ENCODE data around the gene HNF1B. TPM values are rescaled to one million over a fixed set of nuclear protein-coding genes. Genes with fewer than 3 reads are reported as not detected.
"Not testable (repeated sequence)": the region's sequence is repeated elsewhere in the genome, so short reads cannot be mapped to it uniquely, and the experiment has no call there.

Gene HNF1B
- total RNA-seq, 2 donors from 2014 or later = 2.7 to 7.0 TPM

GRCh38 chr17:37691807-37692206, 53.1 kb downstream of the HNF1B start:
- whole genome bisulfite sequencing = 45% methylated on average over 6 of the region's 6 CpGs
- Histone ChIP-seq H3K9me3 (no peaks in the 10 kb centered on the region), H3K4me1 (replicated peaks) (no peaks in the 10 kb centered on the region), H3K27ac (no peak overlapping the region), H3K27me3 (replicated peaks; ENCODE audit: insufficient read depth) (no peaks in the 10 kb centered on the region), H3K36me3 (no peaks in the 10 kb centered on the region), H3K4me3 (no peak overlapping the region)
- TF ChIP-seq, protein P1, sequence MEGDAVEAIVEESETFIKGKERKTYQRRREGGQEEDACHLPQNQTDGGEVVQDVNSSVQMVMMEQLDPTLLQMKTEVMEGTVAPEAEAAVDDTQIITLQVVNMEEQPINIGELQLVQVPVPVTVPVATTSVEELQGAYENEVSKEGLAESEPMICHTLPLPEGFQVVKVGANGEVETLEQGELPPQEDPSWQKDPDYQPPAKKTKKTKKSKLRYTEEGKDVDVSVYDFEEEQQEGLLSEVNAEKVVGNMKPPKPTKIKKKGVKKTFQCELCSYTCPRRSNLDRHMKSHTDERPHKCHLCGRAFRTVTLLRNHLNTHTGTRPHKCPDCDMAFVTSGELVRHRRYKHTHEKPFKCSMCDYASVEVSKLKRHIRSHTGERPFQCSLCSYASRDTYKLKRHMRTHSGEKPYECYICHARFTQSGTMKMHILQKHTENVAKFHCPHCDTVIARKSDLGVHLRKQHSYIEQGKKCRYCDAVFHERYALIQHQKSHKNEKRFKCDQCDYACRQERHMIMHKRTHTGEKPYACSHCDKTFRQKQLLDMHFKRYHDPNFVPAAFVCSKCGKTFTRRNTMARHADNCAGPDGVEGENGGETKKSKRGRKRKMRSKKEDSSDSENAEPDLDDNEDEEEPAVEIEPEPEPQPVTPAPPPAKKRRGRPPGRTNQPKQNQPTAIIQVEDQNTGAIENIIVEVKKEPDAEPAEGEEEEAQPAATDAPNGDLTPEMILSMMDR (IDR thresholded peaks at IDR 0.05) = no peak
- TF ChIP-seq POLR2A (IDR thresholded peaks at IDR 0.05) = no peak
- TF ChIP-seq POLR2AphosphoS5 (IDR thresholded peaks at IDR 0.05) = no peak
- intact Hi-C loops (cut with DNase I) = no loop called here
- DNase-seq (ENCODE audit: low spot score) = no peak

DNA sequence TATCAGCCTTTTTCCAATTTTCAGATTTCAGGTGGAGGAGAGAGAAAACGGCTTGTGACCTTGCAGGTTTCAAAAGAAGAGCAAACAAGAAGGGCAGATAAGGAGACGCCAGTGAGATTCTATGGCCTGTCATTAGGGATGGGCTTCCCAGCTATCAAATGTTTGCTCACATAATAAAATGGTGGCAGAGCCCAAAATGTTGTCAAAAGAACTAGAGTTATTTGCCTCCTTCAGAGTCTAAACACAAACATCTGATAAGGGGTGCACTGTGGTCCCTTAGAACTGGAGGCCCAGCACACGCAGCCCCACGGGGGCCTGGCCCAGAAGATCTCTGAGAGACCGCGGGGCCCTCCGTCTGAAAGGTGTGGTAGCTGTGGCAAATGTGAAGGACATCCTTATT, 55.5 kb downstream of the HNF1B start:
- intact Hi-C loops (cut with DNase I) = no loop called here
- no peak overlapping the region for H3K4me3 ChIP-seq
- H3K27me3 ChIP-seq (replicated peaks; ENCODE audit: insufficient read depth) = no peaks in the 10 kb centered on the region
- DNase-seq (ENCODE audit: low spot score) = no peak
- no peak overlapping the region for H3K27ac ChIP-seq
- no peaks in the 10 kb centered on the region for H3K36me3 ChIP-seq
- H3K9me3 ChIP-seq = no peaks in the 10 kb centered on the region
- H3K4me1 ChIP-seq (replicated peaks) = no peaks in the 10 kb centered on the region
- WGBS = 81% methylated on average over 7 of the region's 7 CpGs
- TF ChIP-seq, protein P1 (IDR thresholded peaks at IDR 0.05) = no peak
- TF ChIP-seq POLR2AphosphoS5 (IDR thresholded peaks at IDR 0.05) (no peak), POLR2A (IDR thresholded peaks at IDR 0.05) (no peak)

DNA sequence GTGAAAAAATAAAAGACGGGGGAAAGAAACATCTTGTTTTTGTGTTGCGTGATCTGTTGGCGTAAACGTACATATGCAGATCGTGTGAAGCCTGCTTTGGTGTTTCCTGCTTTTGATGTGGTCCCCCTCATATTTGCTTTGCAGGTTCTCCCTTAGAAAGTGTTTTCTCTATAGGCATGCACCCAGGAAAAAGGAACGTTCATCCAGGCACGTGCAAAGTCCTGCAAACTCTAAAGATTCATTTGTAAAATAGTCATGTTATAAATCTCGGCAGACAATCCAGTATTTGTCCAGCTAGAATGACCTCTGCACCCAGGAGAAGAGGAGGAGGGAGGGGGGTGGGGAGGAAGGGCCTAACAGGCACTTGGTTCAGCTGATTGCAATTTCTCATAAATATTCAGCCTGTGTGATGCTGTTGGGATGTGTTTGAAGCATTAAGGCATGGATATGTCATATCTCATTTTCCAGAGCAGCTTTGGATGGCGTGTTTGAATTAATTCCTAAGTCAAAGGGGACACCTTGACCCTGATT, 61.3 kb downstream of the HNF1B start:
- Histone ChIP-seq H3K9me3 (no peaks in the 10 kb centered on the region), H3K4me3 (no peak overlapping the region), H3K4me1 (replicated peaks) (no peaks in the 10 kb centered on the region), H3K27ac (no peak overlapping the region), H3K36me3 (no peaks in the 10 kb centered on the region), H3K27me3 (replicated peaks; ENCODE audit: insufficient read depth) (no peaks in the 10 kb centered on the region)
- 55% methylated on average over 9 of the region's 9 CpGs for WGBS
- intact Hi-C loops (cut with DNase I) = no loop called here
- no peak for TF ChIP-seq POLR2A (IDR thresholded peaks at IDR 0.05)
- no peak for TF ChIP-seq POLR2AphosphoS5 (IDR thresholded peaks at IDR 0.05)
- TF ChIP-seq, protein P1 (IDR thresholded peaks at IDR 0.05) = no peak
- DNase-seq (ENCODE audit: low spot score) = no peak

- DNase-seq (ENCODE audit: low spot score) = no peak
- Histone ChIP-seq H3K9me3 (no peaks in the 10 kb centered on the region), H3K27ac (no peak overlapping the region), H3K4me1 (replicated peaks) (no peaks in the 10 kb centered on the region), H3K36me3 (no peaks in the 10 kb centered on the region), H3K4me3 (no peak overlapping the region), H3K27me3 (replicated peaks; ENCODE audit: insufficient read depth) (no peaks in the 10 kb centered on the region)
- TF ChIP-seq, protein P1 (IDR thresholded peaks at IDR 0.05) = no peak
- no peak for TF ChIP-seq POLR2A (IDR thresholded peaks at IDR 0.05)
- no peak for TF ChIP-seq POLR2AphosphoS5 (IDR thresholded peaks at IDR 0.05)
- intact Hi-C loops (cut with DNase I) = no loop called here
- 98% methylated on average over 3 of the region's 3 CpGs for WGBS
These were observed 62.9 kb downstream of the HNF1B start for GRCh38 chr17:37682007-37682406.

DNA sequence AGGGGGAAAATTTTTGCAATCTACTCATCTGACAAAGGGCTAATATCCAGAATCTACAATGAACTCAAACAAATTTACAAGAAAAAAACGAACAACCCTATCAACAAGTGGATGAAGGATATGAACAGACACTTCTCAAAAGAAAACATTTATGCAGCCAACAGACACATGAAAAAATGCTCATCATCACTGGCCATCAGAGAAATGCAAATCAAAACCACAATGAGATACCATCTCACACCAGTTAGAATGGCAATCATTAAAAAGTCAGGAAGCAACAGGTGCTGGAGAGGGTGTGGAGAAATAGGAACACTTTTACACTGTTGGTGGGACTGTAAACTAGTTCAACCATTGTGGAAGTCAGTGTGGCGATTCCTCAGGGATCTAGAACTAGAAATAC, 64.9 kb downstream of the HNF1B start:
- H3K36me3 ChIP-seq; DNase-seq (ENCODE audit: low spot score); intact Hi-C loops (cut with DNase I); H3K27me3 ChIP-seq (replicated peaks; ENCODE audit: insufficient read depth); H3K27ac ChIP-seq; H3K4me3 ChIP-seq; H3K9me3 ChIP-seq; H3K4me1 ChIP-seq (replicated peaks): not testable (repeated sequence)
- 89% methylated on average over 2 of the region's 2 CpGs for WGBS

Measured in prostate gland (tissue), 2 donors.